ENCODE data around the gene MRPS31.

DNA sequence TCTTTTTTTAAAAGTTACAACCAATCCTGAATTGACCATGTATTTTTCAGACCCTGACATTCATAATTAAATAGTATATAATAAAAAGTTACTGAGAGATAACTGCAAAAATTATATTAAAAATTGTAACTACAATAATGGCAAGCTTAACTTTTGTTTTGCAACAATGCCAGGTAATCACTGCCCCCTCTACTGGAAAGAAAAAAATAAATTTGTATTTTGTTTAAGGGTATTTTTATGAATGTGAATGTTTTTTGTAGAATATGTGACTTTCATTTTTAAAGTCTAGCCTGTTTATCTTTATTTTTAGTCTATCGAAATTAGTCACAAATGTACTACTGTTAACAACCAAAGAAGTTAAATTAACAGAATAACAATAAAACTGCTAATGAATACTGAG is 21.7 kb downstream of the MRPS31 start:
- no peak for TF ChIP-seq GATA2 (IDR thresholded peaks at IDR 0.05; ENCODE audit: low read depth, low read length)
- no peak for TF ChIP-seq GATA3 (IDR thresholded peaks at IDR 0.05; ENCODE audit: low read depth, low read length)
